Retinal pigment epithelial cell (primary cell): ENCODE measurements around the gene MXD4.

Source experiments
- DNase-seq: peaks from one replicate; pipeline ENCODE4 v3.0.0-alpha.2; 2010; ENCODE audit warnings: low read depth
- H3K4me3 ChIP-seq: 2 replicates; pipeline ENCODE4 v1.5.1; 2011; ENCODE audit warnings: mild to moderate bottlenecking, low read length, control low read depth, moderate library complexity
- CTCF ChIP-seq: conservative IDR thresholded peaks from 2 replicates; pipeline ENCODE4 v1.5.1; 2011; ENCODE audit warnings: low read depth, low read length, control low read depth, inconsistent platforms

Gene MXD4

GRCh38 chr4:2303121-2303685, 41.3 kb upstream of the MXD4 start:
- DNase-seq = no peak
- TF ChIP-seq CTCF = no peak
- no peak overlapping the region for H3K4me3 ChIP-seq

DNA sequence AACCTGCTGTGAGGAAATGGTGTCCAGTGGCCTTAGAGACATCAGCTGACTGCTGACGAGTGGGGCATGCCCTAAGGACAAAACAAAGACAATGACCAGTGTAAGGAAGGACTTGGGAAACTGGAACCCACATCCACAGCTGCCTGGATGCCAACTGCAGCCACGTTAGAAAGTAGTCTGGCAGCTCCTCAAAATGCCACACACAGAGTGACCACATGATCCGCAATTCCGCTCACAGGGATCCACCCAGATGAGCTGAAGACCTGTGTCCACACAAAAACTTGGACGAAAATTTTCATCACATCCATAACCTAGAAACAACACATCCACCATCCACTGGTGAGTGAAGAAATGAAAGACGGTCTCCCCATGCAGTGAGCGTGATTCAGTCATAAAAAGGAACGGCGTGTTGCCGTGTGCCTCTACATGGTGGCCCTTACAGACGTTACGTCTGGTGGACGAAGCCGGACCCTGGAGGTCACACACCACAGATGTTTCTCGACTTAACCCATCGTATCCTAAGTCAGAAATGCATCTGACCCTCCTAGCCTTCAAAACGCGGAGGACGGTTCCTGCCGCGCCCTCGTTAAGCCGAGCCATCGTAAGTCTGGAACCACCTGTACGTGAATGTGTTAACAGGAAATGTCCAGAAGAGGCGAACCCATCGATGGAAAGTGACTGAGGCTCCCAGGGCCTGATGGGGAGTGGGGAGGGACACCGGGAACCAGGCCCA, 40.6 kb upstream of the MXD4 start:
- TF ChIP-seq CTCF = no peak
- no peak overlapping the region for H3K4me3 ChIP-seq
- no peak for DNase-seq

DNA sequence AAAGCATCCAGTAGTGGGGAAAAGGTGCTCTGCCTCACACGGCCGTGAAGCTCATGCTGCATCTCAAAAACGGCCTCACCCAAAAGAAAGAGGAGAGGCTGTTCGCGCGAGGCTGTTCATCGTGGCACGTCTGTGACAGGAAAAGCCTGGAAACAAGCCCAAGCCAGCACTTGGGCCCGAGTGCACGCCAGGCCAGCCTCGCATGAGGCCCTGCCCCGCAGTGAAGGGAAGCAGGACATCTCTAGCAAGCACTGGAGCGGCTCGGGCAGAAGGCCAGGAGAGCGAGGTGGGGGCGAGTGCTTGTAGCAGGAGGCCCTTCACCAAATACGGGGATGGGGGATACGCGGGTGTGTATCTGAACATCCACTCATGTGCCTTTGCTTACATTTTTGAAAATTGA, 39.9 kb upstream of the MXD4 start:
- no peak for DNase-seq
- TF ChIP-seq CTCF = no peak
- no peak overlapping the region for H3K4me3 ChIP-seq

GRCh38 chr4:2301225-2301642, 39.3 kb upstream of the MXD4 start:
- no peak for TF ChIP-seq CTCF
- no peak overlapping the region for H3K4me3 ChIP-seq
- no peak for DNase-seq

GRCh38 chr4:2300431-2301224, 38.7 kb upstream of the MXD4 start:
- TF ChIP-seq CTCF = no peak
- DNase-seq = no peak
- H3K4me3 ChIP-seq = no peak overlapping the region

- no peak overlapping the region for H3K4me3 ChIP-seq
- no peak for DNase-seq
- no peak for TF ChIP-seq CTCF
Measured at GRCh38 chr4:2299794-2300193, 37.9 kb upstream of the MXD4 start.
